ENCODE results near the gene ZNF804B. TPM values are rescaled to one million over a fixed set of nuclear protein-coding genes. Genes with fewer than 3 reads are reported as not detected.

Gene ZNF804B
- total and polyA plus RNA-seq, 2 donors from 2014 or later: 0.19 TPM; not detected in 1

- intact Hi-C loops (cut with DNase I): no loop called here
- no peaks in the 10 kb centered on the region for H3K36me3 ChIP-seq (ENCODE audit: control insufficient read depth in 2 of 3, insufficient read depth in 3 of 3, low read length in 3 of 3)
- no peaks in the 10 kb centered on the region for H3K4me1 ChIP-seq (ENCODE audit: control insufficient read depth in 2 of 3, insufficient read depth in 2 of 3, low read depth in 1 of 3, low read length in 3 of 3)
- H3K27me3 ChIP-seq (ENCODE audit: control insufficient read depth, insufficient read depth, low read length): no peaks in the 10 kb centered on the region
- H3K27ac ChIP-seq (ENCODE audit: low read depth in 2 of 2, low read length in 2 of 2): no peak overlapping the region
- no peak for DNase-seq
- H3K4me3 ChIP-seq (ENCODE audit: low read length in 3 of 3): no peak overlapping the region
- no peak for TF ChIP-seq CTCF (IDR thresholded peaks at IDR 0.05; ENCODE audit: borderline replicate concordance, extremely low read depth, insufficient read depth)
- H3K9me3 ChIP-seq (ENCODE audit: control insufficient read depth in 2 of 3, insufficient read depth in 1 of 3, low read length in 3 of 3): no peaks in the 10 kb centered on the region
- FAIRE-seq: no peak
- no peak overlapping the region for H3K9ac ChIP-seq (ENCODE audit: low read length in 3 of 3)
Measured at GRCh38 chr7:89103564-89103963, 344.1 kb downstream of the ZNF804B start.

GRCh38 chr7:89104748-89105685, 345.5 kb downstream of the ZNF804B start:
- Histone ChIP-seq H3K36me3 (ENCODE audit: control insufficient read depth in 2 of 3, insufficient read depth in 3 of 3, low read length in 3 of 3) (no peaks in the 10 kb centered on the region), H3K4me3 (ENCODE audit: low read length in 3 of 3) (no peak overlapping the region), H3K9me3 (ENCODE audit: control insufficient read depth in 2 of 3, insufficient read depth in 1 of 3, low read length in 3 of 3) (no peaks in the 10 kb centered on the region), H3K27ac (ENCODE audit: low read depth in 2 of 2, low read length in 2 of 2) (no peak overlapping the region), H3K27me3 (ENCODE audit: control insufficient read depth, insufficient read depth, low read length) (no peaks in the 10 kb centered on the region), H3K9ac (ENCODE audit: low read length in 3 of 3) (no peak overlapping the region), H3K4me1 (ENCODE audit: control insufficient read depth in 2 of 3, insufficient read depth in 2 of 3, low read depth in 1 of 3, low read length in 3 of 3) (no peaks in the 10 kb centered on the region)
- FAIRE-seq (no peak), DNase-seq (no peak)
- TF ChIP-seq CTCF (IDR thresholded peaks at IDR 0.05; ENCODE audit: borderline replicate concordance, extremely low read depth, insufficient read depth): no peak
- intact Hi-C loops (cut with DNase I): no loop called here

GRCh38 chr7:89123871-89124270, 364.4 kb downstream of the ZNF804B start:
- H3K4me3 ChIP-seq (ENCODE audit: low read length in 3 of 3): no peak overlapping the region
- H3K9ac ChIP-seq (ENCODE audit: low read length in 3 of 3): no peak overlapping the region
- no peak for TF ChIP-seq CTCF (IDR thresholded peaks at IDR 0.05; ENCODE audit: borderline replicate concordance, extremely low read depth, insufficient read depth)
- intact Hi-C loops (cut with DNase I): no loop called here
- DNase-seq (no peak), FAIRE-seq (no peak)
- H3K4me1 ChIP-seq (ENCODE audit: control insufficient read depth in 2 of 3, insufficient read depth in 2 of 3, low read depth in 1 of 3, low read length in 3 of 3): no peaks in the 10 kb centered on the region
- H3K9me3 ChIP-seq (ENCODE audit: control insufficient read depth in 2 of 3, insufficient read depth in 1 of 3, low read length in 3 of 3): no peaks in the 10 kb centered on the region
- no peak overlapping the region for H3K27ac ChIP-seq (ENCODE audit: low read depth in 2 of 2, low read length in 2 of 2)
- no peaks in the 10 kb centered on the region for H3K36me3 ChIP-seq (ENCODE audit: control insufficient read depth in 2 of 3, insufficient read depth in 3 of 3, low read length in 3 of 3)
- no peaks in the 10 kb centered on the region for H3K27me3 ChIP-seq (ENCODE audit: control insufficient read depth, insufficient read depth, low read length)
